CD14-positive monocyte (primary cell): ENCODE measurements around the gene RCCD1. TPM values are rescaled to one million over a fixed set of nuclear protein-coding genes. Genes with fewer than 3 reads are reported as not detected.

ENCODE experiments used
- DNase-seq, 3 donors: peaks; one replicate each; pipeline ENCODE4 v3.0.0-alpha.2; 2011 to 2022
- H2AFZ ChIP-seq: 2 replicates; pipeline ENCODE4 v1.6.0; 2012; ENCODE audit warnings: mild to moderate bottlenecking, low read depth, low read length, inconsistent platforms; ENCODE audit not compliant: insufficient read depth, poor library complexity, severe bottlenecking
- H3K27ac ChIP-seq, 2 donors: 1 replicate in 1 of 2; 2 replicates in 1 of 2; pipeline ENCODE4 v1.5.1; 2012 to 2013; ENCODE audit warnings: low read length in 2 of 2, control low read depth in 1 of 2, inconsistent platforms in 1 of 2, low read depth in 1 of 2, mild to moderate bottlenecking in 1 of 2
- H3K27me3 ChIP-seq, 2 donors: one replicate each; pipeline versions ENCODE4 v1.6.0 to v1.6.1; 2011 to 2013; ENCODE audit warnings: low read length in 2 of 2; ENCODE audit not compliant: control insufficient read depth in 2 of 2, insufficient read depth in 2 of 2
- H3K36me3 ChIP-seq, 2 donors: replicated peaks in 1 of 2; 1 replicate in 1 of 2; 2 replicates in 1 of 2; pipeline versions ENCODE4 v1.5.1 to v1.6.1; 2012 to 2013; ENCODE audit warnings: low read length in 2 of 2, control low read depth in 1 of 2, inconsistent platforms in 1 of 2, mild to moderate bottlenecking in 1 of 2; ENCODE audit not compliant: insufficient read depth in 2 of 2, control insufficient read depth in 1 of 2
- H3K4me1 ChIP-seq, 2 donors: 1 replicate in 1 of 2; 2 replicates in 1 of 2; pipeline versions ENCODE4 v1.5.1 to v1.6.1; 2012 to 2013; ENCODE audit warnings: low read length in 2 of 2, control low read depth in 1 of 2, inconsistent platforms in 1 of 2, mild to moderate bottlenecking in 1 of 2, moderate library complexity in 1 of 2; ENCODE audit not compliant: insufficient read depth in 2 of 2, control insufficient read depth in 1 of 2
- H3K4me2 ChIP-seq: replicated peaks from 2 replicates; pipeline ENCODE3; 2012; ENCODE audit warnings: low read length, moderate library complexity, mild to moderate bottlenecking; ENCODE audit not compliant: poor library complexity, severe bottlenecking; ENCODE audit errors: extremely low read depth
- H3K4me3 ChIP-seq, 3 experiments: fragments of 200-600 bp in 1 of 3; sonication (generic) in 1 of 3; replicated peaks in 1 of 3; 1 replicate in 2 of 3; 2 replicates in 1 of 3; pipeline ENCODE4 v1.5.1; 2011 to 2013; ENCODE audit warnings: low read length in 3 of 3, mild to moderate bottlenecking in 3 of 3, control low read depth in 2 of 3, low read depth in 2 of 3, inconsistent platforms in 1 of 3, moderate library complexity in 1 of 3
- H3K79me2 ChIP-seq: 2 replicates; pipeline ENCODE4 v1.6.0; 2012; ENCODE audit warnings: mild to moderate bottlenecking, control low read depth, inconsistent platforms, low read length, moderate library complexity; ENCODE audit not compliant: insufficient read depth
- H3K9ac ChIP-seq: 2 replicates; pipeline ENCODE4 v1.6.0; 2017; ENCODE audit warnings: low read length, mild to moderate bottlenecking; ENCODE audit not compliant: insufficient read depth, poor library complexity, severe bottlenecking
- H3K9me3 ChIP-seq, 2 donors: replicated peaks in 1 of 2; 1 replicate in 1 of 2; 2 replicates in 1 of 2; pipeline versions ENCODE4 v1.5.1 to v1.6.1; 2012 to 2013; ENCODE audit warnings: low read length in 2 of 2, control low read depth in 1 of 2; ENCODE audit not compliant: control insufficient read depth in 1 of 2, insufficient read depth in 1 of 2
- H4K20me1 ChIP-seq: 2 replicates; pipeline ENCODE4 v1.6.0; 2012; ENCODE audit warnings: mild to moderate bottlenecking, low read length, control low read depth, moderate library complexity; ENCODE audit not compliant: insufficient read depth
- H3K27ac Mint-ChIP-seq, 7 donors: one replicate each; pipeline ENCODE4 v1.8.0; 2020; ENCODE audit warnings: mild to moderate bottlenecking in 7 of 7, mixed read lengths in 7 of 7, moderate library complexity in 6 of 7, inconsistent platforms in 2 of 7
- H3K27me3 Mint-ChIP-seq, 3 donors: one replicate each; pipeline ENCODE4 v1.8.0; 2021 to 2022; ENCODE audit warnings: low read depth in 3 of 3, mild to moderate bottlenecking in 3 of 3, mixed read lengths in 3 of 3, moderate library complexity in 3 of 3, inconsistent platforms in 1 of 3
- H3K36me3 Mint-ChIP-seq, 2 donors: one replicate each; pipeline ENCODE4 v1.8.0; 2020; ENCODE audit warnings: mixed read lengths in 2 of 2, inconsistent platforms in 1 of 2, mild to moderate bottlenecking in 1 of 2
- H3K4me1 Mint-ChIP-seq: one replicate; pipeline ENCODE4 v1.8.0; 2020; ENCODE audit warnings: mild to moderate bottlenecking, mixed read lengths
- H3K4me3 Mint-ChIP-seq, 2 donors: one replicate each; pipeline ENCODE4 v1.8.0; 2020; ENCODE audit warnings: mild to moderate bottlenecking in 2 of 2, mixed read lengths in 2 of 2, moderate library complexity in 1 of 2
- H3K9me3 Mint-ChIP-seq, 7 donors: one replicate each; pipeline ENCODE4 v1.8.0; 2020 to 2022; ENCODE audit warnings: mixed read lengths in 7 of 7, mild to moderate bottlenecking in 6 of 7, moderate library complexity in 6 of 7, inconsistent platforms in 2 of 7
- CTCF ChIP-seq: fragments of 200-600 bp; IDR thresholded peaks from one replicate; pipeline ENCODE4 v1.8.0; 2022; ENCODE audit warnings: antibody characterized with exemption, mild to moderate bottlenecking
- WGBS: methylation state at CpG from one replicate; pipeline ENCODE4 v1.1.5; 2013; ENCODE audit warnings: missing lambda C conversion rate; ENCODE audit not compliant: insufficient coverage; 5-methylcytosine and 5-hydroxymethylcytosine counted together
- intact Hi-C, 2 donors: fragments of 100-400 bp; cut with micrococcal nuclease; formaldehyde crosslinking; loops; one replicate each; pipeline versions ENCODE4 v1.15.0 to v1.15.1; 2023
- polyA plus RNA-seq, 3 donors: library from polyadenylated mRNA; depleted of rRNA in 1 of 3; unstranded in 2 of 3; stranded (reverse) in 1 of 3; fragments of 300-500 nt in 2 of 3; fragments of >200 nt in 1 of 3; fragmentation: Illumina TruSeq in 2 of 3; gene quantifications; 1 replicate in 2 of 3; 2 replicates in 1 of 3; pipeline ENCODE4 v1.2.3, GENCODE V29; 2012 to 2021

Gene RCCD1
- polyA plus RNA-seq, 3 donors: 1.2 to 2.8 (median 1.5) TPM

- H3K4me2 ChIP-seq: no peak overlapping the region
- no peak overlapping the region for H2AFZ ChIP-seq
- H3K9me3 ChIP-seq: no peaks in the 10 kb centered on the region
- Mint-ChIP-seq H3K4me1 (peaks cover 5% of the 10 kb centered on the region), H3K27ac (no peak overlapping the region), H3K27me3 (no peaks in the 10 kb centered on the region), H3K4me3 (no peak overlapping the region), H3K36me3 (peaks cover 60 to 76% of the 10 kb centered on the region in 2 donors), H3K9me3 (no peaks in the 10 kb centered on the region)
- H4K20me1 ChIP-seq: no peaks in the 10 kb centered on the region
- intact Hi-C loops: no loop called here
- DNase-seq: no peak
- no peak overlapping the region for H3K9ac ChIP-seq
- no peak for TF ChIP-seq CTCF
- H3K4me3 ChIP-seq: no peak overlapping the region
- H3K36me3 ChIP-seq: peaks cover 41 to 74% of the 10 kb centered on the region in 2 donors
- WGBS: 100% methylated on average over 1 of the region's 4 CpGs
- no peaks in the 10 kb centered on the region for H3K27me3 ChIP-seq
- peaks cover 11% of the 10 kb centered on the region for H3K79me2 ChIP-seq
- H3K4me1 ChIP-seq: peaks cover 0 to 4% of the 10 kb centered on the region in 2 donors
- no peak overlapping the region for H3K27ac ChIP-seq
Measured at GRCh38 chr15:90962021-90962420, 7.3 kb downstream of the RCCD1 start.

GRCh38 chr15:90966262-90966661 lies 11.6 kb downstream of the RCCD1 start:
- peaks cover 56 to 98% of the 10 kb centered on the region in 2 donors for H3K36me3 ChIP-seq
- no peak for TF ChIP-seq CTCF
- no peak overlapping the region for H2AFZ ChIP-seq
- no peaks in the 10 kb centered on the region for H3K79me2 ChIP-seq
- no peaks in the 10 kb centered on the region for H3K27me3 ChIP-seq
- no peaks in the 10 kb centered on the region for H3K27me3 Mint-ChIP-seq
- no peak overlapping the region for H3K27ac ChIP-seq
- DNase-seq: no peak
- H4K20me1 ChIP-seq: no peaks in the 10 kb centered on the region
- H3K4me1 ChIP-seq: no peaks in the 10 kb centered on the region
- no peak overlapping the region for H3K4me2 ChIP-seq
- no peaks in the 10 kb centered on the region for H3K4me1 Mint-ChIP-seq
- H3K36me3 Mint-ChIP-seq: peaks cover 77 to 88% of the 10 kb centered on the region in 2 donors
- WGBS: no CpG with 5 or more reads among the region's 9 CpGs
- no peaks in the 10 kb centered on the region for H3K9me3 Mint-ChIP-seq
- H3K27ac Mint-ChIP-seq: peak overlapping the region in 1 of 7 donors; percentile 55
- H3K9ac ChIP-seq: no peak overlapping the region
- no peak overlapping the region for H3K4me3 Mint-ChIP-seq
- H3K4me3 ChIP-seq: no peak overlapping the region
- no peaks in the 10 kb centered on the region for H3K9me3 ChIP-seq
- intact Hi-C loops: no loop called here
